B cell (primary cell): Measurements from ENCODE around the gene NRGN. TPM values are rescaled to one million over a fixed set of nuclear protein-coding genes. Genes with fewer than 3 reads are reported as not detected.

Experiments used
- ATAC-seq: fragments of 200-7000 bp; cut with Tn5 transposase; one replicate; pipeline ENCODE4 v1.10.0; 2021; ENCODE audit warnings: low read depth, mild to moderate bottlenecking, moderate number of reproducible peaks, moderate library complexity
- CTCF ChIA-PET: fragments of 350-600 bp; sonication (Branson Sonifier 250); formaldehyde crosslinking; loops from one replicate; lab custom pipeline; 2021; ENCODE audit warnings: antibody characterized with exemption, inconsistent platforms; lab: Charles Lee
- POLR2A ChIA-PET: fragments of 350-600 bp; sonication (Branson Sonifier 250); formaldehyde crosslinking; loops from one replicate; lab custom pipeline; 2021; ENCODE audit warnings: antibody characterized with exemption; lab: Charles Lee
- DNase-seq: peaks from one replicate; pipeline ENCODE4 v3.0.0; 2013
- H2AFZ ChIP-seq: 2 replicates; pipeline ENCODE4 v1.6.1; 2012; ENCODE audit warnings: mild to moderate bottlenecking, low read depth, low read length; ENCODE audit not compliant: insufficient read depth, poor library complexity, severe bottlenecking
- H3K27ac ChIP-seq, 2 donors: 1 replicate in 1 of 2; 2 replicates in 1 of 2; pipeline ENCODE4 v1.5.1; 2012 to 2013; ENCODE audit warnings: low read length in 2 of 2, mild to moderate bottlenecking in 2 of 2, moderate library complexity in 1 of 2
- H3K27me3 ChIP-seq, 4 experiments: fragments of 200-600 bp in 1 of 4; sonication (generic) in 1 of 4; replicated peaks in 1 of 4; 1 replicate in 2 of 4; 2 replicates in 2 of 4; pipeline versions ENCODE4 v1.6.1 to v1.7.0; 2013 to 2016; ENCODE audit warnings: low read length in 3 of 4, mild to moderate bottlenecking in 2 of 4, mixed read lengths in 1 of 4, moderate library complexity in 1 of 4; ENCODE audit not compliant: insufficient read depth in 4 of 4, control insufficient read depth in 3 of 4; ENCODE audit errors: control extremely low read depth in 1 of 4
- H3K36me3 ChIP-seq, 2 experiments: replicated peaks in 1 of 2; 1 replicate in 1 of 2; 2 replicates in 1 of 2; pipeline versions ENCODE4 v1.6.1 to v1.7.1; 2013; ENCODE audit warnings: low read length in 1 of 2; ENCODE audit not compliant: insufficient read depth in 2 of 2, control insufficient read depth in 1 of 2; ENCODE audit errors: control extremely low read depth in 1 of 2, extremely low read depth in 1 of 2
- H3K4me1 ChIP-seq, 2 donors: fragments of 200-600 bp in 1 of 2; sonication (generic) in 1 of 2; 1 replicate in 1 of 2; 2 replicates in 1 of 2; pipeline versions ENCODE4 v1.5.1 to v1.6.1; 2013 to 2017; ENCODE audit warnings: low read length in 2 of 2; ENCODE audit not compliant: control insufficient read depth in 2 of 2, insufficient read depth in 2 of 2
- H3K4me2 ChIP-seq: replicated peaks from 2 replicates; pipeline ENCODE3; 2012; ENCODE audit warnings: mild to moderate bottlenecking, low read depth, low read length; ENCODE audit not compliant: poor library complexity, severe bottlenecking
- H3K4me3 ChIP-seq, 5 experiments: fragments of 200-600 bp in 1 of 5; sonication (generic) in 1 of 5; 1 replicate in 3 of 5; 2 replicates in 2 of 5; pipeline versions ENCODE4 v1.5.1 to v1.7.0; 2011 to 2016; ENCODE audit warnings: low read length in 4 of 5, mild to moderate bottlenecking in 4 of 5, low read depth in 2 of 5, control low read depth in 1 of 5, moderate library complexity in 1 of 5; ENCODE audit not compliant: insufficient read depth in 1 of 5; ENCODE audit errors: control extremely low read depth in 1 of 5, extremely low read depth in 1 of 5
- H3K79me2 ChIP-seq: fragments of 200-600 bp; sonication (generic); one replicate; pipeline ENCODE4 v1.6.0; 2016; ENCODE audit warnings: low read length; ENCODE audit not compliant: control insufficient read depth, insufficient read depth
- H3K9ac ChIP-seq: fragments of 200-600 bp; sonication (generic); 2 replicates; pipeline ENCODE4 v1.6.1; 2017; ENCODE audit warnings: mild to moderate bottlenecking, low read length, moderate library complexity
- H3K9me3 ChIP-seq, 3 donors: one replicate each; pipeline versions ENCODE4 v1.6.1 to v1.7.1; 2013; ENCODE audit warnings: low read length in 2 of 3; ENCODE audit not compliant: control insufficient read depth in 2 of 3, insufficient read depth in 1 of 3; ENCODE audit errors: control extremely low read depth in 1 of 3
- H4K20me1 ChIP-seq: 2 replicates; pipeline ENCODE4 v1.6.0; 2012; ENCODE audit warnings: mild to moderate bottlenecking, low read length; ENCODE audit not compliant: insufficient read depth, control insufficient read depth, poor library complexity, severe bottlenecking
- H3K27ac Mint-ChIP-seq: one replicate; pipeline ENCODE4 v1.8.0; 2021; ENCODE audit warnings: mixed read lengths
- H3K27me3 Mint-ChIP-seq: one replicate; pipeline ENCODE4 v1.8.0; 2021; ENCODE audit warnings: mixed read lengths
- H3K4me1 Mint-ChIP-seq: one replicate; pipeline ENCODE4 v1.8.0; 2021; ENCODE audit warnings: mixed read lengths
- H3K4me3 Mint-ChIP-seq: one replicate; pipeline ENCODE4 v1.8.0; 2021; ENCODE audit warnings: mixed read lengths
- H3K9me3 Mint-ChIP-seq: one replicate; pipeline ENCODE4 v1.8.0; 2022; ENCODE audit warnings: mixed read lengths; ENCODE audit not compliant: insufficient read depth
- EZH2 ChIP-seq: IDR thresholded peaks from 2 replicates; pipeline ENCODE4 v1.6.1; 2012; ENCODE audit warnings: borderline replicate concordance, low read depth, mild to moderate bottlenecking, moderate library complexity, low read length; ENCODE audit not compliant: insufficient read depth, poor library complexity, severe bottlenecking
- WGBS: methylation state at CpG from one replicate; pipeline ENCODE4 v1.1.5; 2013; ENCODE audit warnings: missing lambda C conversion rate; ENCODE audit not compliant: insufficient coverage; 5-methylcytosine and 5-hydroxymethylcytosine counted together
- intact Hi-C: fragments of 100-400 bp; cut with micrococcal nuclease; formaldehyde crosslinking; loops from one replicate; pipeline ENCODE4 v1.10.0; 2022
- polyA plus RNA-seq: library from polyadenylated mRNA; depleted of rRNA; stranded (reverse); fragments of >200 nt; gene quantifications from 2 replicates; pipeline ENCODE4 v1.2.3, GENCODE V29; 2012
- total RNA-seq, 2 donors: library from RNA; stranded (reverse); fragments of 120-200 nt in 1 of 2; gene quantifications; 1 replicate in 1 of 2; 2 replicates in 1 of 2; pipeline versions ENCODE4 v1.2.3 to v1.2.4, GENCODE V29; 2013 to 2022
- TF ChIP-seq, protein P1 (sequence below): fragments of 200-600 bp; IDR thresholded peaks from one replicate; pipeline ENCODE4 v1.8.0; 2022; ENCODE audit warnings: antibody characterized with exemption, mild to moderate bottlenecking

NRGN gene
- total and polyA plus RNA-seq, 2 donors (not counting 1 experiment from before 2014, with no cell fraction given), result 3.1 TPM; not detected in 1

GRCh38 chr11:124736736-124737135 is 3.0 kb upstream of the NRGN start:
- Histone ChIP-seq H3K27ac (no peak overlapping the region), H4K20me1 (no peaks in the 10 kb centered on the region), H3K27me3 (peaks cover 0 to 10% (median 2%) of the 10 kb centered on the region in 4 experiments), H3K9ac (no peak overlapping the region), H3K4me2 (no peak overlapping the region), H3K36me3 (no peaks in the 10 kb centered on the region), H2AFZ (no peak overlapping the region), H3K4me3 (no peak overlapping the region), H3K4me1 (peaks cover 8 to 17% of the 10 kb centered on the region in 2 donors), H3K79me2 (no peaks in the 10 kb centered on the region), H3K9me3 (no peaks in the 10 kb centered on the region)
- ChIA-PET CTCF (no interaction called here), POLR2A (no interaction called here)
- peaks cover 16% of the 10 kb centered on the region for H3K4me1 Mint-ChIP-seq
- no peak overlapping the region for H3K27ac Mint-ChIP-seq
- no peaks in the 10 kb centered on the region for H3K9me3 Mint-ChIP-seq
- 7% methylated on average over 2 of the region's 3 CpGs for WGBS
- no peak overlapping the region for H3K4me3 Mint-ChIP-seq
- no peak for DNase-seq
- intact Hi-C loops, result no loop called here
- ATAC-seq, result no peak
- H3K27me3 Mint-ChIP-seq, result no peaks in the 10 kb centered on the region
- TF ChIP-seq, protein P1, sequence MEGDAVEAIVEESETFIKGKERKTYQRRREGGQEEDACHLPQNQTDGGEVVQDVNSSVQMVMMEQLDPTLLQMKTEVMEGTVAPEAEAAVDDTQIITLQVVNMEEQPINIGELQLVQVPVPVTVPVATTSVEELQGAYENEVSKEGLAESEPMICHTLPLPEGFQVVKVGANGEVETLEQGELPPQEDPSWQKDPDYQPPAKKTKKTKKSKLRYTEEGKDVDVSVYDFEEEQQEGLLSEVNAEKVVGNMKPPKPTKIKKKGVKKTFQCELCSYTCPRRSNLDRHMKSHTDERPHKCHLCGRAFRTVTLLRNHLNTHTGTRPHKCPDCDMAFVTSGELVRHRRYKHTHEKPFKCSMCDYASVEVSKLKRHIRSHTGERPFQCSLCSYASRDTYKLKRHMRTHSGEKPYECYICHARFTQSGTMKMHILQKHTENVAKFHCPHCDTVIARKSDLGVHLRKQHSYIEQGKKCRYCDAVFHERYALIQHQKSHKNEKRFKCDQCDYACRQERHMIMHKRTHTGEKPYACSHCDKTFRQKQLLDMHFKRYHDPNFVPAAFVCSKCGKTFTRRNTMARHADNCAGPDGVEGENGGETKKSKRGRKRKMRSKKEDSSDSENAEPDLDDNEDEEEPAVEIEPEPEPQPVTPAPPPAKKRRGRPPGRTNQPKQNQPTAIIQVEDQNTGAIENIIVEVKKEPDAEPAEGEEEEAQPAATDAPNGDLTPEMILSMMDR, result no peak
- no peak for TF ChIP-seq EZH2

GRCh38 chr11:124737638-124738305 is 2.0 kb upstream of the NRGN start:
- Histone ChIP-seq H3K27ac (no peak overlapping the region), H3K4me2 (no peak overlapping the region), H3K4me1 (peaks cover 8 to 17% of the 10 kb centered on the region in 2 donors), H3K9ac (no peak overlapping the region), H4K20me1 (no peaks in the 10 kb centered on the region), H3K27me3 (peaks cover 0 to 13% (median 2%) of the 10 kb centered on the region in 4 experiments), H3K9me3 (no peaks in the 10 kb centered on the region), H3K4me3 (no peak overlapping the region), H3K79me2 (no peaks in the 10 kb centered on the region), H3K36me3 (no peaks in the 10 kb centered on the region), H2AFZ (no peak overlapping the region)
- POLR2A ChIA-PET, result no interaction called here
- Mint-ChIP-seq H3K27ac (no peak overlapping the region), H3K4me3 (no peak overlapping the region), H3K27me3 (no peaks in the 10 kb centered on the region), H3K9me3 (no peaks in the 10 kb centered on the region), H3K4me1 (peaks cover 16% of the 10 kb centered on the region)
- TF ChIP-seq EZH2, result no peak
- TF ChIP-seq, protein P1, result no peak
- 93% methylated on average over 3 of the region's 7 CpGs for WGBS
- CTCF ChIA-PET, result interaction anchor here (0.5 to 1.4 kb wide), 3 partner anchors 20 to 68 kb away, joined by 3 to 6 read pairs (median 4); no protein-coding TSS in a partner anchor
- DNase-seq (no peak), ATAC-seq (no peak)
- intact Hi-C loops, result no loop called here
